Natural killer cell treated with Interleukin-12 subunit alpha and Interleukin-12 subunit beta and Interleukin-15 and Interleukin-18, amount 100 ng/mL, for 72 hours (primary cell): ENCODE measurements around the gene TKTL1. TPM values are rescaled to one million over a fixed set of nuclear protein-coding genes. Genes with fewer than 3 reads are reported as not detected.
"Not testable (repeated sequence)": the region's sequence is repeated elsewhere in the genome, so short reads cannot be mapped to it uniquely, and the experiment has no call there.

ENCODE experiments used
- ATAC-seq, 2 donors: fragments of 150-1000 bp; cut with Tn5 transposase in 1 of 2; sonication (Bioruptor Pico), chemical (Tn5 transposase) in 1 of 2; 2 replicates each; pipeline ENCODE4 v1.10.0; 2021
- DNase-seq: peaks from one replicate; pipeline ENCODE4 v3.0.0; 2022; ENCODE audit warnings: low spot score
- H3K27ac Mint-ChIP-seq, 2 donors: 1 replicate in 1 of 2; 2 replicates in 1 of 2; pipeline ENCODE4 v1.8.0; 2022; ENCODE audit warnings: mixed read lengths in 2 of 2, mild to moderate bottlenecking in 1 of 2, moderate library complexity in 1 of 2
- H3K27me3 Mint-ChIP-seq, 2 donors: 1 replicate in 1 of 2; 2 replicates in 1 of 2; pipeline ENCODE4 v1.8.0; 2022; ENCODE audit warnings: mixed read lengths in 2 of 2
- H3K36me3 Mint-ChIP-seq: one replicate; pipeline ENCODE4 v1.8.0; 2022; ENCODE audit warnings: mixed read lengths
- H3K4me1 Mint-ChIP-seq, 2 donors: 1 replicate in 1 of 2; 2 replicates in 1 of 2; pipeline ENCODE4 v1.8.0; 2022; ENCODE audit warnings: low read depth in 2 of 2, mixed read lengths in 2 of 2, mild to moderate bottlenecking in 1 of 2
- H3K4me3 Mint-ChIP-seq: one replicate; pipeline ENCODE4 v1.8.0; 2022; ENCODE audit warnings: mixed read lengths
- H3K9me3 Mint-ChIP-seq: 2 replicates; pipeline ENCODE4 v1.8.0; 2022; ENCODE audit warnings: mixed read lengths
- total RNA-seq, 2 donors: library from RNA; stranded (reverse); gene quantifications; one replicate each; pipeline ENCODE4 v1.2.3, GENCODE V29; 2022

TKTL1 gene
- total RNA-seq, 2 donors from 2014 or later = 3.0 to 4.1 TPM

DNA sequence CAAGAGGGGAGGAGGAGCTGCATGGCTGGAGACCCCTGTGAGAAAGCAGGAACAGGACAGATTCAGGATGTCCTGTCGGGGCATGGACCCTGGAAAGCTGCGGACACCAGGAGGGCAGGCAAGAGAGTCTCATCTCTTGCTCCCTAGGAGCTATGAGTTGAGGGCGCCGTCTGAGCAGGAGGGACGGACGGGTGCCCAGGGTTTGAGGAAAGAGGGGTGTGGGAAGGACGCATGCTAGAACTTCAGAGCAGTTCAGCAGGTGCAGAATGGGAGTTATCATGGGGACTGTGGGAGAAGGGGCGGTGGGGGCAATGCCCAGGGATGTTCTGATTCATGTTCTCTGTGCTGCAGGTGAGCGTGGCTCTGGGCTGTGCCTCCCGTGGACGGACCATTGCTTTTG is 24.8 kb downstream of the TKTL1 start:
- peaks cover 7 to 19% of the 10 kb centered on the region in 2 donors for H3K4me1 Mint-ChIP-seq
- peaks cover 0 to 12% of the 10 kb centered on the region in 2 donors for H3K27me3 Mint-ChIP-seq
- H3K36me3 Mint-ChIP-seq = no peaks in the 10 kb centered on the region
- no peak for DNase-seq
- no peak overlapping the region for H3K4me3 Mint-ChIP-seq
- H3K9me3 Mint-ChIP-seq = no peaks in the 10 kb centered on the region
- H3K27ac Mint-ChIP-seq = peak overlapping the region in 1 of 2 donors; percentile 25
- ATAC-seq = no peak

DNA sequence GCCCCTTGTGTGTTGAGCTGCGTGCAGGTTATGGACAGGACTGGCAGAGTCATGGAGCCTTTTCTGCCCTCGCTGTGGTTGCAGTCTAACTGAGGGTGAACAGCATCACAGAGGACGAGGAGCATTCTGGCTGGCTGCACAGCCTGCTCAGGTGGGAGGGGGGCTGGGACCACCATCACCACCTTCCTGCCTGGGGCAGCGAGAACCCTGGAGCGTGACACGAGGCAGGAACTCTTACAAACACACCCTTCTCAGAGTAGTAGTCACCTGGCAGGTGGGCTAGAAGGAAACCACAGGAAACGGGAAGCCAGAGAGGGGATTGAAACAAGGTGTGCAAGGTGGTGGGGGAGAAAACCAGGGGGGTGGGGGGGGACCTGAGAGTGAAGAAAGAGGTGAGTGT is 25.6 kb downstream of the TKTL1 start:
- H3K36me3 Mint-ChIP-seq = no peaks in the 10 kb centered on the region
- no peak for ATAC-seq
- no peak overlapping the region for H3K27ac Mint-ChIP-seq
- peaks cover 10 to 21% of the 10 kb centered on the region in 2 donors for H3K4me1 Mint-ChIP-seq
- no peak for DNase-seq
- H3K27me3 Mint-ChIP-seq = peaks cover 0 to 12% of the 10 kb centered on the region in 2 donors
- no peaks in the 10 kb centered on the region for H3K9me3 Mint-ChIP-seq
- H3K4me3 Mint-ChIP-seq = no peak overlapping the region

DNA sequence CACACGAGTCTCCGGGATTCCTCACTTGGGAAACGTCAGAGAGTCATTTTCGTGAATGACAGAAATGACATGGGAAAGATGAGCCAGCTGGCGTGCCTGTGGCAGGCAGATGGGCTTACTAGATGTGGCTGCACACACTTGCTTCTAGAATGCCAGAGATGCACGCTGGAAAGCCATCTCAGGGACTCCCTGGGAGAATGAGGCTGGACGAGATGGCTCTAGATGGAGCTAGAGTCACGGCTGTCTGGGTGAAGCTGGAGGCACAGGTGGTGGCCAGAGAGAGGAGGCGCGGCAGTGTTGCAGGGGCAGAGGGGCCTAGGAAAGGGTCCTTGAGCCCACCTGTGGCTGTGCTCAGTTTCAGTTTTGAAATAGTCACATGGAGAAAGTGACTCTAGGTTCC is 26.0 kb downstream of the TKTL1 start:
- ATAC-seq (no peak), DNase-seq (no peak)
- H3K27me3 Mint-ChIP-seq = peaks cover 0 to 12% of the 10 kb centered on the region in 2 donors
- H3K36me3 Mint-ChIP-seq = no peaks in the 10 kb centered on the region
- no peak overlapping the region for H3K27ac Mint-ChIP-seq
- no peak overlapping the region for H3K4me3 Mint-ChIP-seq
- H3K4me1 Mint-ChIP-seq = peaks cover 14 to 26% of the 10 kb centered on the region in 2 donors
- H3K9me3 Mint-ChIP-seq = no peaks in the 10 kb centered on the region

DNA sequence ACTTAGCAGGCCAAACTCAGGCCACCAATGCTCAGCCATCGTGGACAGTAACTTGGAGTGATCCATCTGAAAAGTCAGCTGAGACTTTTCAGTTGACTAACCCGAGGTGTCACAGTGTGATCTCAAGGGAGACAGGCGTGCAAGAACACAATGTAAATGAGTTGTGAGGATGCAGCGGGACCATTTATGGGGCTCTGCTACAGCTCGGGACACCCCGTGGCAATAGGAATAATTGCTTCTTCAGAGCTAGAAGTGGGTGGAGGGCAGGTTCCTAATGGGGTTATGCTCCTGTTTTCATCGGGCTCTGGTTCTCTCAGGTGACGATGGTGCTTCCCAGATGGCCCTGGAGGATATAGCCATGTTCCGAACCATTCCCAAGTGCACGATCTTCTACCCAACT is 27.3 kb downstream of the TKTL1 start:
- DNase-seq = no peak
- Mint-ChIP-seq H3K4me3 (no peak overlapping the region), H3K4me1 (peaks cover 27 to 30% of the 10 kb centered on the region in 2 donors)

DNA sequence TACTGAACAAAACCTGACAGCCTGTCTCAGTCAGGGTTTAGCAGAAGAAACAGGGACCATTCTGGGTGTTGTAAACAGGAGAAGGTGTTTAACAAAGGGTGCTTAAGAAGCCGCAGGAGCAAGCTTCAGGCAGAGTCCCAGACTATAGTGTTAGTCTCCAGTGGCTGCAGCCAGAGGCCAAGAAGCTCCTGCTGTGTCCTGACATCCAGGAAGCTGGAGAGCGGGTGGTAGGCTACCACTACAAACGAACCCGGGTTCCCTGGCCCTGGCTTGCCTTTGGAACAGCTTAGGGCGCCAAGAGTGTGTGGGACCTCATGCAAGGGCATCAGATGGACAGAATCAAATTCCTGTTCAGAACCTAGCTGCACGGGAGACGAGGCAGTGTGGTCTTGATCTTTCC is 27.9 kb downstream of the TKTL1 start:
- DNase-seq = no peak
- Mint-ChIP-seq H3K27me3 (peaks cover 0 to 12% of the 10 kb centered on the region in 2 donors), H3K9me3 (no peaks in the 10 kb centered on the region), H3K4me1 (peaks cover 27 to 31% of the 10 kb centered on the region in 2 donors), H3K27ac (no peak overlapping the region), H3K4me3 (no peak overlapping the region), H3K36me3 (no peaks in the 10 kb centered on the region)
- ATAC-seq = no peak

More for the DNA sequence above, 27.3 kb downstream of the TKTL1 start:
- Mint-ChIP-seq H3K27me3 (peaks cover 0 to 12% of the 10 kb centered on the region in 2 donors), H3K36me3 (no peaks in the 10 kb centered on the region), H3K27ac (no peak overlapping the region), H3K9me3 (no peaks in the 10 kb centered on the region)
- no peak for ATAC-seq

DNA sequence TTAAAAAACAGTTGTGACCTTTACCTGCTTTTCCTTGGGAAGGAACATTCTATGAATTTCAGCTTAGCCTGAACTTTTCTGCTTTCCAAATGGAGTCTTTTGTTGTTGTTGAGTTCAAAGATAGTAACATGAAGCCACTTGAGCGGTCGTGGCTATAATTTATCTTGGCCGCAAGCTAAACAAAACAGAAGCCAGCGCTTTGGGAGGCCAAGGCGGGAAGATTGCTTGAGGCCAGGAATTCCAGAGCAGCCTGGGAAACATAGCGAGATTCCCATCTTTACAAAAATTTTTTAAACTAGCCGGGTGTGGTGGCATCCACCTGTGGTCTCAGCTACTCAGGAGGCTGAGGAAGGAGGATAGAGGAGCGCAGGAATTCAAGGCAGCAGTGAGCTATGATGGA is 29.9 kb downstream of the TKTL1 start:
- Mint-ChIP-seq H3K4me3 (no peak overlapping the region), H3K36me3 (no peaks in the 10 kb centered on the region), H3K27ac (peak overlapping the region in 1 of 2 donors; percentile 14), H3K4me1 (peaks cover 20 to 24% of the 10 kb centered on the region in 2 donors), H3K27me3 (peaks cover 0 to 5% of the 10 kb centered on the region in 2 donors), H3K9me3 (no peaks in the 10 kb centered on the region)
- ATAC-seq = no peak
- no peak for DNase-seq

DNA sequence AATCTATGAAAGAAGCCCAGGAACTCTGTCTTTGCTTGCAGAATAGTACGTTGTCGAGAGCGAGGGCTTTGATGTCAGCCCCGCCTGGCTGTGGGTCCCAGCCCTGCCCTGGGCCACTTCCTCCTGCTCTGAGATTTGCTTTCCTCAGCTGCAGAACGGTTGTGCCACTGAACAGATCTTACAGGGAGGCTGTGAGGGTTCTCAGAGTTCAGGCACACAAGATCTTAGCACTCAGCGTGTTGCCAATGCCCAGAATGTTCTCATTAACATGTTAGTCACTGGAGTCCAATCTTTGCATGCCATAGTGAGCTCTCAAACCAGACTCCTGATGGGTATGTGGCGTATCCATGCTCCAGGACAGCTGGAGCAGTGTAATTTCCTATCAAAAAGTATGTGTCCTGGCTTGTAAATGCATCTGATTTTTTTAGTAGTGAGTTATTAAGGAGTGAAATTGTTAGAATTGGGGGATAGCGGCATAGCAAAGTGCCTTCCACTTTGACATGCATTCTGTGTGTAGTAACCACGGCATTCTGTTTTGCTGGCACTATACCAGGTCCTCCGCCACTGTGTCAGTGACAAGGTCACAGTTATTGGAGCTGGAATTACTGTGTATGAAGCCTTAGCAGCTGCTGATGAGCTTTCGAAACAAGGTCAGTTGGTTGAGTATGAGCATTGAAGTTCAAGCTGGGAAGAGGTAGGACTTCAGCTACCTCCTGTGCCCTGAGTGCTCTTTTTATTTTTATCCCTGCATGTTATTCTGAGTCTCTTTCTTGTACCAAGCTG is 31.6 kb downstream of the TKTL1 start:
- no peaks in the 10 kb centered on the region for H3K9me3 Mint-ChIP-seq
- H3K36me3 Mint-ChIP-seq = no peaks in the 10 kb centered on the region
- peaks cover 0 to 5% of the 10 kb centered on the region in 2 donors for H3K27me3 Mint-ChIP-seq
- ATAC-seq = no peak
- H3K27ac Mint-ChIP-seq = no peak overlapping the region
- no peak for DNase-seq
- peaks cover 20 to 24% of the 10 kb centered on the region in 2 donors for H3K4me1 Mint-ChIP-seq
- no peak overlapping the region for H3K4me3 Mint-ChIP-seq

DNA sequence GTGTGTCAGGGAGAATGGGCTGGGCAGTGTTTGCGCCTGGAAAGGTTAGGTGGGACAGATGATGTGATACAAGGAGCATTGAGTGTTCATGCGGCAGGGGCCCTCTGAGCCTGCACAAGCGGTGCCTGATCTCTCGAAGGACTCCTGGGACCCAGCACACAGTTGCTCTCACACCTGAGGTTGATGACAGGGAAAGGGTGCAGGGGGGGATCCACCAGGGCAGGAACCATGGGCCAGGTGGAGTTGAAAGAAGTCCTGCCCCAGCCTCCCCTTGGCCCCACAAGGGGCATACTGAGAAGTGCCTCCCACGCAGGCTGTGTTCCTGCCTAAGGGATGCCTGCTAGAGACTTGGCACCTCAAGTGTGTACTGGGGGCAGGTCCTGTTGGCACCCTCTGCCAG is 33.1 kb downstream of the TKTL1 start:
- Mint-ChIP-seq H3K4me1 (peaks cover 21 to 27% of the 10 kb centered on the region in 2 donors), H3K27ac (no peak overlapping the region), H3K36me3 (no peaks in the 10 kb centered on the region), H3K9me3 (no peaks in the 10 kb centered on the region), H3K4me3 (no peak overlapping the region), H3K27me3 (peaks cover 0 to 5% of the 10 kb centered on the region in 2 donors)
- DNase-seq (no peak), ATAC-seq (no peak)

DNA sequence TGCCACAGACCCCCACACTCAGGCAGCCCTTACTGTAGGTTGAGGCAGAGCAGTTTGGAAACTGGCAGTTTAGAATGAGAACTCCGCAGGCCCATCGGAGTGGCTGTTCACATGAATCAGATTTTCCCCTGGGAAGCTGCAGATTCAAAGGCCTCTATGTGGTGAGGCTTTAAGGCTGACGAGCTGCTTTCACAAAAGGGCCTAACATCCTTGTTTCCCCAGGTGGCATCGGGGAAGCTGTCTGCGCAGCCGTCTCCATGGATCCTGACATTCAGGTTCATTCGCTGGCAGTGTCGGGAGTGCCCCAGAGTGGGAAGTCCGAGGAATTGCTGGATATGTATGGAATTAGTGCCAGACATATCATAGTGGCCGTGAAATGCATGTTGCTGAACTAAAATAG is 33.7 kb downstream of the TKTL1 start:
- no peak overlapping the region for H3K4me3 Mint-ChIP-seq
- DNase-seq = no peak
- H3K27me3 Mint-ChIP-seq = peaks cover 0 to 4% of the 10 kb centered on the region in 2 donors
- H3K4me1 Mint-ChIP-seq = peaks cover 28 to 33% of the 10 kb centered on the region in 2 donors
- no peaks in the 10 kb centered on the region for H3K9me3 Mint-ChIP-seq
- H3K27ac Mint-ChIP-seq = no peak overlapping the region
- no peak for ATAC-seq
- no peaks in the 10 kb centered on the region for H3K36me3 Mint-ChIP-seq

DNA sequence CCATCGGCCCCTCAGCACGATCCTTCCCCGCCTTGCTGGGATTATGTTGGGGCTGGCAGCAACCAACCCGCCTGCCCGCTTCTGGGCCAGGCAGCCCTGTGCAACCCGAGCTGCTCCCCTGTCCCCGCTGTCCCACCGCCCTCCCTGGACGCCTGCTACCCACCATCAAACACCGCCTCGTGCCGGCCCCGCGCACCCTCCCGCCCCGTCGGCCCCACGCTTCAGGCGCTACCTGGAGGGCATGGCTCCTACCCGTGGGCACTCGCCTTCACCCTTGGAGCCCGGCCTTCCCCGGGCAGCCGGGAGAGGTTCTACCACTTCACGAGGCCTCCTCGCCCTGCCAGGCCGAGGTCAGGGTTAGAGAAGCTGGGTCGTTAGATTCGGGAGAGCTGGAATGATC is 37.0 kb downstream of the TKTL1 start:
- ATAC-seq = peak in 1 of 2 donors; percentile 28
- no peak for DNase-seq
- Mint-ChIP-seq H3K4me1 (peaks cover 13 to 19% of the 10 kb centered on the region in 2 donors), H3K9me3 (no peaks in the 10 kb centered on the region), H3K27me3 (no peaks in the 10 kb centered on the region), H3K4me3 (no peak overlapping the region), H3K36me3 (no peaks in the 10 kb centered on the region), H3K27ac (no peak overlapping the region)

DNA sequence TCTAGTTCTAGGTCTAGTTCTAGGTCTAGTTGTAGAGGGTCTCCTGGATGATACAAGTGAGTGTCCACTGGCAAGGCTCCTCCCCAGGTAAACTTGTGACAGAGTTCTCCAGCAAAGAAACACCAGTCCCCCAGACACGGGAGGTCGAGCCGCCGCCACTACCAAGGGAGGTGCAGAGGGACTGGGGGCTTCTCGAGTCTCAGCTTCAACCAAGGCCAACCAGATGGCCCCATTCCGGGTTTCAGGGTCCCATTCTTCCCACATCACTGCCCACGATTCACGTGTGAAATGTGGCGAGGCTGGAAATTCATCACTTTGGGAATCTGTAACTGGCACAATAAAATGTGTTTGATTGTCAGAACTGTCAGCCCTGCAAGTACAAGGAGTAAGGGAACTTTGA is 37.5 kb downstream of the TKTL1 start:
- no peaks in the 10 kb centered on the region for H3K9me3 Mint-ChIP-seq
- DNase-seq (no peak), ATAC-seq (no peak)
- no peak overlapping the region for H3K27ac Mint-ChIP-seq
- no peaks in the 10 kb centered on the region for H3K27me3 Mint-ChIP-seq
- no peaks in the 10 kb centered on the region for H3K36me3 Mint-ChIP-seq
- no peak overlapping the region for H3K4me3 Mint-ChIP-seq
- peaks cover 10 to 14% of the 10 kb centered on the region in 2 donors for H3K4me1 Mint-ChIP-seq

DNA sequence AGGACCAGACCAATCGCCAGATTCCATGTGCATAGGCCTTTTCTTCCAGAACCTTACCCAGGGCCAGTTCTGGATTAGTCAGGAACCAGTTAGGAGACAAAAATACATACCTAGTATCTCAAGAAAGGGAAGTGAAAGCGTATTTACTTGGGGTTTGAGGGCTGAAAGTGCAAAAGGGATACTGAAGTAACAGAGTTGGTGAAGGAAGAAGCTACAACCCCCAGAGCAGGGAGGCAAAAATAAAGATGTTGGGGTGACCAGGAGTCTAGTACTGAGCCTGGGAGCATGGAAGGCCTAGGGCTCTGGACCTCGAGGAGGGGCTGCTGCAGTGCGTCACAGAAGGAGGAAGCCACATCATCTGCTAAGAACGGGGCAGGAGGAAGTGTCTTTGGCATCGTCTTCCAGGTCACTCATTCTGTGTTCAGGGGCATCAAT is 38.3 kb downstream of the TKTL1 start:
- Mint-ChIP-seq H3K9me3 (no peaks in the 10 kb centered on the region), H3K4me1 (peaks cover 10 to 14% of the 10 kb centered on the region in 2 donors), H3K4me3 (peak overlapping the region; percentile 51), H3K27ac (peak overlapping the region; percentile 45 to 77), H3K27me3 (no peaks in the 10 kb centered on the region), H3K36me3 (no peaks in the 10 kb centered on the region)
- ATAC-seq = peak in 1 of 2 donors; percentile 49
- no peak for DNase-seq

DNA sequence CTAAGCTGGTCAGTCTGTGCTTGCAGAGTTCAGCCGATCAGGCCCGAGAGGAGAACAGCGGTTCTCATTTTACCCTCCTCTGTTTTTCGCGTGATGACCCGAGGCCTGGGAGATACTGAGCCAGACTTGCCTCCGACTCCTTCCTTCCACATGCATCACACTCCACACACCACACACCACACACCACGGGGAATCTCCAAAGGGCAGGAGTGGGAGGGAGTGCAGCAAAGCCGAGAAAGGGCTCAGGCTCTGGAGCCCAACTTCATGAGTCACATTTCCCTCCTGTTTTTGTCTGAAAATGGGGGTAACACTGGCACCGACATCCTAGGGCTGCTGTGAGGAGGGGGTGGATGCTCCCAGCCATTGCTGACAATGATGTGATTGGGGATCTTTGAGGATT is 38.9 kb downstream of the TKTL1 start:
- H3K9me3 Mint-ChIP-seq = no peaks in the 10 kb centered on the region

DNA sequence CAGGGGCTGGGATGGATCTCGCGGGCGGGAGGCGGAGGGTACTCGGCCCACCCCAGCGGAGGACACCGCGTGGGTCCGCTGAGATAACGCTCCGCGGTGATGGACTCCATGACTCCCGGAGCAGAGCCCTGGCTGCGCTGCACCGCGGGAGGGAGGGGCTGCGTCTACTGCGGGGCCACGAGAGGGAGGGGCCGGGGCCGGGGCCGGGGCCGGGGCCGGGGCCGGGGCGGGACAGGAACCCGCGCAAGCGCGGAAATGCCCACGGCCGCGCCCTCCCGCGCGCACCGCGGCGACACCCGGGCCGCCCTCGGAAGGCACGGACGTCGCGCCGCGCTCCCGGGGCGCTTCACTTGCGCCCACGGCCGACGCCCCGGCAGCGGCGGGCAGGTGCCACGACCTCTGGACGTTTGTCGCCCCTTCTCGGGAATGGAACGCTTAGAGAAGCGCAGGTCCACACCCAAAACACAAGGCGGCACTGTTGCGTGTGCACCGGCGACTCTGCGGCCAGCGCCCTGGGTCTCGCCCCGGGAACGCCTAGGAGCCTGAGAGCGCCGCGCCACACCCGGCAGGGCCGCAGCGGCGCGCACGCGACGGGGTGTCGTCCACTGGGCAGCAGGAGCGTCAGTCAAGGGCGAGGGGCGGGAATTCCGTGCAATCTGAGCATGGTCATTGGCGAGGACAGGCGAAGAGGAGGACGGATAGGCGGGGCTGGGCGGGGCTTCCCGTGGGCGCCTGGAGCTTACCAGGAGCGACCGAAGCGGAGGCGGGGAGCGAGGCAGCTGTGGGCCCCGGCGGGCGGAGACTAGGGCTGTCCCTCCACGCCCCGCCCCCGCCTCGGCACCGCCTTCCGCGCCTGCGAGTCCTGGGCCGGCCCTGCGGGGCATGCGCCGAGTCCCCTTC is 46.1 kb downstream of the TKTL1 start:
- H3K9me3 Mint-ChIP-seq, H3K27me3 Mint-ChIP-seq, H3K4me3 Mint-ChIP-seq, H3K27ac Mint-ChIP-seq, H3K4me1 Mint-ChIP-seq, DNase-seq, H3K36me3 Mint-ChIP-seq: not testable (repeated sequence)
- ATAC-seq = peak; percentile 88

More for the DNA sequence above, 38.9 kb downstream of the TKTL1 start:
- H3K27me3 Mint-ChIP-seq = no peaks in the 10 kb centered on the region
- H3K36me3 Mint-ChIP-seq = no peaks in the 10 kb centered on the region
- DNase-seq (no peak), ATAC-seq (no peak)
- peak overlapping the region; percentile 51 for H3K4me3 Mint-ChIP-seq
- peaks cover 10 to 14% of the 10 kb centered on the region in 2 donors for H3K4me1 Mint-ChIP-seq
- H3K27ac Mint-ChIP-seq = peak overlapping the region; percentile 45 to 77
